HL-60 (cell line): ENCODE results near the gene COL4A2.

ENCODE experiments used
- DNase-seq, 2 experiments: peaks; one replicate each; pipeline ENCODE4 v3.0.0-alpha.2; 2010 to 2020; ENCODE audit warnings: low read depth in 1 of 2, low spot score in 1 of 2
- H3K27ac ChIP-seq: fragments of 250-450 bp; sonication (Bioruptor Pico); replicated peaks from 2 replicates; pipeline ENCODE4 v1.5.1; 2020; ENCODE audit warnings: mild to moderate bottlenecking, moderate library complexity
- H3K27me3 ChIP-seq: fragments of 250-450 bp; sonication (Bioruptor Pico); 2 replicates; pipeline ENCODE4 v1.5.1; 2021; ENCODE audit warnings: mild to moderate bottlenecking, moderate library complexity; ENCODE audit not compliant: insufficient read depth, poor library complexity, severe bottlenecking
- H3K4me3 ChIP-seq: replicated peaks from 2 replicates; pipeline ENCODE4 v1.5.1; 2011; ENCODE audit warnings: mild to moderate bottlenecking, control low read depth, low read length; ENCODE audit not compliant: insufficient read depth
- CTCF ChIP-seq: IDR thresholded peaks from one replicate; pipeline ENCODE4 v1.5.1; 2011; ENCODE audit warnings: low read length, control low read depth, inconsistent platforms; ENCODE audit not compliant: insufficient read depth
- GABPA ChIP-seq: IDR thresholded peaks from 2 replicates; pipeline ENCODE4 v1.6.1; 2012; ENCODE audit warnings: low read depth
- POLR2AphosphoS5 ChIP-seq: IDR thresholded peaks from 2 replicates; pipeline ENCODE4 v1.6.1; 2012; ENCODE audit warnings: low read depth
- SPI1 ChIP-seq: IDR thresholded peaks from 2 replicates; pipeline ENCODE4 v1.6.1; 2012; ENCODE audit warnings: low read depth, mild to moderate bottlenecking, borderline replicate concordance
- TF ChIP-seq, protein P1 (sequence below): IDR thresholded peaks from 2 replicates; pipeline ENCODE4 v1.6.1; 2012; ENCODE audit warnings: low read depth; ENCODE audit not compliant: insufficient replicate concordance

Gene COL4A2

DNA sequence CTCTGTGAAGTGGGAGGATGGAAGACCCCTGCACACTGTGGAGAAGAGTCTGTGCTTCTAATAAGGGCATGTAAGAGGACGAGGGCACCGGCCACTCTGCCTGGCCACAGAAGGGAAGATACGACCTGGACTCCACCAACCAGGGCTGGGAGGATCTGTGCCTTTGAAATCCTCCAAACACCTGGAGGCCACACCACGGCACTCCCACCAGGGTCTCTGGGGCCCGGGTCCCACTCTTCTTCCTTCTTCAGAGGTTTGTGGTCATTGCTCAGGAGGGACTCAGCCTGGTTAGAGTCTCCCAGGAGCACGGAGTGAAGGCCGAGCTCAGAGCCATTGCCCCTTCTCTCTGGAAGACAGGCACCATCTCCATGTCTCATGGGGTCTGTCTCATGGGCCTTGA, 212.4 kb downstream of the COL4A2 start:
- Histone ChIP-seq H3K4me3 (no peak overlapping the region), H3K27me3 (no peaks in the 10 kb centered on the region), H3K27ac (peak overlapping the region; percentile 69)
- TF ChIP-seq, protein P1, sequence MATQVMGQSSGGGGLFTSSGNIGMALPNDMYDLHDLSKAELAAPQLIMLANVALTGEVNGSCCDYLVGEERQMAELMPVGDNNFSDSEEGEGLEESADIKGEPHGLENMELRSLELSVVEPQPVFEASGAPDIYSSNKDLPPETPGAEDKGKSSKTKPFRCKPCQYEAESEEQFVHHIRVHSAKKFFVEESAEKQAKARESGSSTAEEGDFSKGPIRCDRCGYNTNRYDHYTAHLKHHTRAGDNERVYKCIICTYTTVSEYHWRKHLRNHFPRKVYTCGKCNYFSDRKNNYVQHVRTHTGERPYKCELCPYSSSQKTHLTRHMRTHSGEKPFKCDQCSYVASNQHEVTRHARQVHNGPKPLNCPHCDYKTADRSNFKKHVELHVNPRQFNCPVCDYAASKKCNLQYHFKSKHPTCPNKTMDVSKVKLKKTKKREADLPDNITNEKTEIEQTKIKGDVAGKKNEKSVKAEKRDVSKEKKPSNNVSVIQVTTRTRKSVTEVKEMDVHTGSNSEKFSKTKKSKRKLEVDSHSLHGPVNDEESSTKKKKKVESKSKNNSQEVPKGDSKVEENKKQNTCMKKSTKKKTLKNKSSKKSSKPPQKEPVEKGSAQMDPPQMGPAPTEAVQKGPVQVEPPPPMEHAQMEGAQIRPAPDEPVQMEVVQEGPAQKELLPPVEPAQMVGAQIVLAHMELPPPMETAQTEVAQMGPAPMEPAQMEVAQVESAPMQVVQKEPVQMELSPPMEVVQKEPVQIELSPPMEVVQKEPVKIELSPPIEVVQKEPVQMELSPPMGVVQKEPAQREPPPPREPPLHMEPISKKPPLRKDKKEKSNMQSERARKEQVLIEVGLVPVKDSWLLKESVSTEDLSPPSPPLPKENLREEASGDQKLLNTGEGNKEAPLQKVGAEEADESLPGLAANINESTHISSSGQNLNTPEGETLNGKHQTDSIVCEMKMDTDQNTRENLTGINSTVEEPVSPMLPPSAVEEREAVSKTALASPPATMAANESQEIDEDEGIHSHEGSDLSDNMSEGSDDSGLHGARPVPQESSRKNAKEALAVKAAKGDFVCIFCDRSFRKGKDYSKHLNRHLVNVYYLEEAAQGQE: no peak
- TF ChIP-seq SPI1 (no peak), POLR2AphosphoS5 (no peak), GABPA (no peak), CTCF (no peak)
- no peak for DNase-seq

DNA sequence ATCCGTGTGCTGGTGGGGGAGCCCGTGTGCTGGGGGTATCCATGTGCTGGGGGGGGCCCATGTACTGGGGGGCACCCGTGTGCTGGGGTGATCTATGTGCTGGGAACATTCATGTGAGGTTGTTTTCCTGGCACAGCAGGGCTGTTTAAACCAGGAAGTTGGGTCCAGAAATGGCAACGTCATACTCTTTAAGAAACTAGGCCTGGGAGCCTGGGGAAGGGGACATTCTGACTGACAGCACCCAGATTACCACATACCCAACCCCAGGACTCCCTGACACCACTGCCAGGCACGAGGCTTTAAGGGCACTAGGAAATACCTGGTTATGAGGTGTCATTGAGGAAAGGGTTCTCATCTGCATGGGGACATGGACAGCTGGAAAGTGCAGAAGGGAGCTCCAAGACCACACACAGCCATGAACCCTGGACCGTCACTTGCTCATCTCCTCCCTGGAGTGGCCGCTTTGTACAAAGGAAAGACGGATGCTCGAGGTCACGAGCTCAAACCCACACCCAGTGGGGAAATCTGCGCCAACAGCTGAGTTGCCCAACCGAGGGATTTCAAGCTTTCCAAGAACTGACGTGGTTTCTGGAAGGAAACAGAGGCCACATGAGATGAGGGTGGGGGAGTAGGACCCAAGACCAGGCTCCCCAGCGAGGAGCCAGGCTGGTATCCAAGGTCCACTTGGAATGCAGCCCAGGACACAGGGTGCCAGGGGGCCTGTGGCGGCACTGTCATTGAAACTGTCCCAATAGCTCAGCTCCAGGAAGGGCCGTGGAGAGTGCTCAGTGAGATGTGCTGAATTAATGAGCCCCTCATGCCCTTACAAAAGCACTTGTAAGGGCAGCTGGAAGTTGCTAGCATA, 213.6 kb downstream of the COL4A2 start:
- TF ChIP-seq SPI1 (no peak), GABPA (no peak), POLR2AphosphoS5 (peak; percentile 84), CTCF (no peak)
- TF ChIP-seq, protein P1: no peak
- no peaks in the 10 kb centered on the region for H3K27me3 ChIP-seq
- peak; percentile 62 to 95 for DNase-seq
- H3K27ac ChIP-seq: peak overlapping the region; percentile 69
- no peak overlapping the region for H3K4me3 ChIP-seq

DNA sequence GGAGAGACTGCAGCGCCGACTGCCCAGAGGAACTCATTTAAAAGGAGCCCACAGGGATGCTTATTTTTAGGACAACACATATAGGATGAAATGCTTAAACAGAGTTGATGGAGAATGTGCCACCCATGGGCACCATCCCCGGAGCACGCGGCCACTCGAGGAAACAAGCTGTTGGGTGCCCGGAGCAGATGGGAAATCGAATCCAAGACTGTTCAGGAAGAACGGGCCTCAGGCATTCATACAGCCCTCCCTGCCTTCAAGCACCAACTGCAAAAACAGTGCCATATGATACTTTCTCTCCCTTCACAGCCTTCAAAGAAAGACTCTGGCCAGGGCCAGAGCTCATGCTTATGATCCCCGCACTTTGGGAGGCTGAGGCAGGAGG, 214.2 kb downstream of the COL4A2 start:
- Histone ChIP-seq H3K4me3 (no peak overlapping the region), H3K27me3 (no peaks in the 10 kb centered on the region), H3K27ac (peak overlapping the region; percentile 69)
- DNase-seq: no peak
- TF ChIP-seq POLR2AphosphoS5 (no peak), GABPA (no peak), SPI1 (no peak), CTCF (no peak)
- TF ChIP-seq, protein P1: no peak
